ENCODE measurements around the gene ATG2B.

ATG2B gene

GRCh38 chr14:96268431-96269358, 94.4 kb downstream of the ATG2B start:
- Mint-ChIP-seq H3K36me3 (ENCODE audit: low read depth) (no peaks in the 10 kb centered on the region), H3K4me3 (no peak overlapping the region), H3K27me3 (ENCODE audit: low read depth) (peaks cover 24% of the 10 kb centered on the region), H3K27ac (peak overlapping the region; percentile 10 to 83 (median 33)), H3K4me1 (peaks cover 55% of the 10 kb centered on the region), H3K9me3 (peaks cover 12% of the 10 kb centered on the region)
- TF ChIP-seq CTCF (IDR thresholded peaks at IDR 0.05; ENCODE audit: unreplicated experiment in 3 of 3): no peak

- H3K4me1 Mint-ChIP-seq: peaks cover 63% of the 10 kb centered on the region
- H3K27ac Mint-ChIP-seq: peak overlapping the region; percentile 10 to 83 (median 33)
- TF ChIP-seq CTCF (IDR thresholded peaks at IDR 0.05; ENCODE audit: unreplicated experiment in 3 of 3): no peak
- H3K4me3 Mint-ChIP-seq: peak overlapping the region in 1 of 3 experiments; percentile 3
- H3K27me3 Mint-ChIP-seq (ENCODE audit: low read depth): peaks cover 24% of the 10 kb centered on the region
- peaks cover 8% of the 10 kb centered on the region for H3K9me3 Mint-ChIP-seq
- no peaks in the 10 kb centered on the region for H3K36me3 Mint-ChIP-seq (ENCODE audit: low read depth)
These were observed 95.2 kb downstream of the ATG2B start for GRCh38 chr14:96267916-96268315.

- Mint-ChIP-seq H3K27ac (peak overlapping the region; percentile 41 to 83 (median 43)), H3K4me1 (peaks cover 65% of the 10 kb centered on the region), H3K36me3 (ENCODE audit: low read depth) (no peaks in the 10 kb centered on the region), H3K9me3 (peaks cover 8% of the 10 kb centered on the region), H3K27me3 (ENCODE audit: low read depth) (peaks cover 24% of the 10 kb centered on the region), H3K4me3 (peak overlapping the region in 1 of 3 experiments; percentile 18)
- no peak for TF ChIP-seq CTCF (IDR thresholded peaks at IDR 0.05; ENCODE audit: unreplicated experiment in 3 of 3)
These were observed 95.8 kb downstream of the ATG2B start for GRCh38 chr14:96267336-96267735.

GRCh38 chr14:96265383-96266095, 97.6 kb downstream of the ATG2B start:
- Mint-ChIP-seq H3K27me3 (ENCODE audit: low read depth) (peaks cover 19% of the 10 kb centered on the region), H3K27ac (peak overlapping the region; percentile 7 to 68 (median 26)), H3K36me3 (ENCODE audit: low read depth) (peaks cover 7% of the 10 kb centered on the region), H3K4me3 (peak overlapping the region in 1 of 3 experiments; percentile 28), H3K9me3 (peaks cover 14% of the 10 kb centered on the region), H3K4me1 (peaks cover 83% of the 10 kb centered on the region)
- TF ChIP-seq CTCF (IDR thresholded peaks at IDR 0.05; ENCODE audit: unreplicated experiment in 3 of 3): no peak

GRCh38 chr14:96264853-96265252, 98.3 kb downstream of the ATG2B start:
- TF ChIP-seq CTCF (IDR thresholded peaks at IDR 0.05; ENCODE audit: unreplicated experiment in 3 of 3): no peak
- Mint-ChIP-seq H3K27ac (peak overlapping the region in 2 of 3 experiments; percentile 26 to 68), H3K27me3 (ENCODE audit: low read depth) (peaks cover 19% of the 10 kb centered on the region), H3K36me3 (ENCODE audit: low read depth) (peaks cover 7% of the 10 kb centered on the region), H3K4me1 (peaks cover 84% of the 10 kb centered on the region), H3K4me3 (no peak overlapping the region), H3K9me3 (peaks cover 16% of the 10 kb centered on the region)

All from nephron (organoid).